ENCODE measurements around the gene AQP12A.
"Not testable (repeated sequence)": the region's sequence is repeated elsewhere in the genome, so short reads cannot be mapped to it uniquely, and the experiment has no call there.

The AQP12A gene

DNA sequence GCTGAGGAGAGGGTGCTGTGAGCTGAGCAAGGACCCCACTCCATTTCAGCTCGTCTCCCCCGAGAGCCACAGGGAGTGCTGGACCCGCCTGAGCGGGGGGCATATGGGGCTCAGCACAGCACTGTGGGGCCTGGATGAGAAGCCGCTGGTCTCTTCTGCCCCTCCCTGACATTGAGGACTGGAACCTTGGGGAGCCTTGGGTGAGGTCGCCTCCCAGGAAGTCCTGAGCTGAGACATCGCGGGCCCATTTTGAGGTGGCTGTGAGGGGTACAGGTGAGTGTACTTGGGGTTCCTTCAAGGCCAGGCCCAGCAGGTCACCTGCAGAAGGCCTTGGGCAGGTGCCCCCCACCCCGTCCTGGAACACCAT is 3.1 kb upstream of the AQP12A start:
- no peak for DNase-seq (ENCODE audit: low read depth)
- H3K4me3 ChIP-seq (ENCODE audit: low read length) = no peak overlapping the region
- TF ChIP-seq CTCF (conservative IDR thresholded peaks at IDR 0.05; ENCODE audit: low read length) = no peak

- TF ChIP-seq CTCF (conservative IDR thresholded peaks at IDR 0.05; ENCODE audit: low read length) = no peak
- DNase-seq (ENCODE audit: low read depth) = no peak
- no peak overlapping the region for H3K4me3 ChIP-seq (ENCODE audit: low read length)
Observed at GRCh38 chr2:240689975-240690374, 1.7 kb upstream of the AQP12A start.

DNA sequence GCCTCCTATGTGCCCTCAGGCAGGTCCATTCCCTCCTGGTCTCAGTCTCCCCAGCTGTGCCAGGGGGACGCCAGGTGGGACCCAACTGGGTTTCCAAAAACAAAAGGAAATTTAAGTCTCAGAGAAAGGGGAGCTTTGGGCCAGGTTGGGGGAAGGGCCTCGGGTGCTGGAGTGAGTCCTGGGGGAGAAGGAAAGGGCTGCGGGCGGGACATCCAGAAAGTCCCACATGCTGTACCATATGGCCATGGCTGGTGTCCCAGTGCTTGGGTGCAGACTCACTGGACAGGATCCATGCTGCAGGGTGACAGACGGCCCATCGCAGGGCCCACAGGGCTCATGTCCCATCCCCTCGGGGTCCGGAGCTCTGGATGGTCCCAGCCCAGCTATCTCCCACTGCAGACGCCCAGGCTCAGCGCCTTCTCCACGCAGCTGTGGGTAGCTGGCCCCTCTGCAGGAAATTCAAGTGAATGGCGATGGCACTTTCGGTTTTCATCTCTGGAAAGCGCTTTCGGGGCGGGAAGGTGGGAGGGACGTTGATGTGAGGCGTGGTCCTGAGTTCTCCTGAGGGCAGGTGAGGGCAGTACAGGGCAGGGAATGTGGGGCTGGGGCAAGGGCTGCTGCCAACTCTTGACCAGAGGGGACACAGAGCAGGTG is 1.1 kb upstream of the AQP12A start:
- DNase-seq (ENCODE audit: low read depth); H3K4me3 ChIP-seq (ENCODE audit: low read length): not testable (repeated sequence)

- not testable (repeated sequence) for H3K4me3 ChIP-seq (ENCODE audit: low read length); DNase-seq (ENCODE audit: low read depth)
Observed at GRCh38 chr2:240691075-240691427, 615 bp upstream of the AQP12A start.

DNA sequence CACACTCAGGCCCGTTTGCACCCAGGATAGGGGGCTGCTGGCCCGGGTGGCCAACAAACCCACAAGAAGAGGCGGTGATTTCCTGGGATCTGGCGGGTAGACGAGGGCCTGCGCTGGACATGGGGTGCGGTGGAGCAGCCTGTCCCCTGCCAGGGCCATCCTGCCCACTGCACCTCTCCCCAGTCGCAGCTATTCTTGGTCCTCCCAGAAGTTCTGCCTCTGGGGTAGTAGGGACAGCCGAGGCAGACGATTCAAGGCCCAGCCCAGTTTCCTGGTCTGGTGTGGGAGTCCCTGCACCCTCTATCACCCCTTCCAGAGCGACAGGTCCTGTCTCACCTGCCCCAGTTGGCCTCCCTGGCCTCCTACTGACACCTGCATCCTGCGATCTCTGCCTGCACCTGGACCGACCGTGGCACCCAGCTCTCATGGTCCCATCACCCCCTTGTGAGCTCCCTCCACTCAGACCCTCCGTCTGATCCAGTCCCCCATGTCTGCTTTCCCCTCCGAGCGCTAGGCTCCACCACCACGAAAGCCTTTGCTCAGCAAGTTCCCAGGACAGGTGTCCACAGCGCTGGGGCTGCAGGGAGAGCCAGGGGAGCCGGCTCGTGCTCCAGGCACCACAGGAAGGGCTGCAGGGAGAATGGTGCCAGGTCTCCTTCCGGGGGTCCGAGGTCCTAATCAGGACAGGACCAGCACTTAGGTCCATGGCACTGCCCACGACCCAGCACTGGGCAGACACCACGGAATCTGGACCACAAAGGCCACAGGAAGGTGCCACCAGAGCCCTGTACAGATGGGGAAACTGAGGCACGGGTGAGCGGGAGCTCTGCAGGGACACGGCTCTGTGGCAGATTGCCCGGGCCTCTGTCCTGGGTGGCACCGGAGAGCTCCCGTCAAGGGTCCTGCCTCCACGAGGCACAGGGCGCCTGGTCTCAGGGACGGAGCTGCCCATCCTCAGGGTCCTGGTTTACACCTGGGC is 1.2 kb downstream of the AQP12A start:
- not testable (repeated sequence) for H3K4me3 ChIP-seq (ENCODE audit: low read length); DNase-seq (ENCODE audit: low read depth)

DNA sequence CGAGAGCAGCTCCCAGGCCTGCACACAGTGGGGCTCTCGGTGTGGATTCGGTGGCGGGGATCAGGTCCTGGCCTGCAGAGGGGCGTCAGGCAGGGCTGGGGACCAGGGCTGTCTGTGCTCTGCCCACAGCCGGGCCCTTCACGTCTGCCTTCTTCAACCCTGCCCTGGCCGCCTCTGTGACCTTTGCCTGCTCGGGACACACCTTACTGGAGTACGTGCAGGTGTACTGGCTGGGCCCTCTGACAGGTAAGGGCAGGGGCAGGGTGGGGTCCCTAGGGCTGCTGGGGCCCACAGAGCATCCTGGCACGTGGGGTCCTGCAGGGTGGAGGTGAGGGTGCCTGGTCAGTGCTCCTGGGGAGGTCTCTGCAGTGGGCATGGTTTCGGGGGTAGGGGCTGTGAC is 2.6 kb downstream of the AQP12A start:
- H3K4me3 ChIP-seq (ENCODE audit: low read length) = not testable (repeated sequence)

GRCh38 chr2:240695593-240695992 is 3.9 kb downstream of the AQP12A start:
- DNase-seq (ENCODE audit: low read depth); H3K4me3 ChIP-seq (ENCODE audit: low read length): not testable (repeated sequence)

More for the DNA sequence above, 2.6 kb downstream of the AQP12A start:
- DNase-seq (ENCODE audit: low read depth) = not testable (repeated sequence)

GRCh38 chr2:240696469-240696868 is 4.8 kb downstream of the AQP12A start:
- not testable (repeated sequence) for DNase-seq (ENCODE audit: low read depth); H3K4me3 ChIP-seq (ENCODE audit: low read length)

- not testable (repeated sequence) for H3K4me3 ChIP-seq (ENCODE audit: low read length); DNase-seq (ENCODE audit: low read depth)
Observed at GRCh38 chr2:240698852-240699561, 7.3 kb downstream of the AQP12A start.

DNA sequence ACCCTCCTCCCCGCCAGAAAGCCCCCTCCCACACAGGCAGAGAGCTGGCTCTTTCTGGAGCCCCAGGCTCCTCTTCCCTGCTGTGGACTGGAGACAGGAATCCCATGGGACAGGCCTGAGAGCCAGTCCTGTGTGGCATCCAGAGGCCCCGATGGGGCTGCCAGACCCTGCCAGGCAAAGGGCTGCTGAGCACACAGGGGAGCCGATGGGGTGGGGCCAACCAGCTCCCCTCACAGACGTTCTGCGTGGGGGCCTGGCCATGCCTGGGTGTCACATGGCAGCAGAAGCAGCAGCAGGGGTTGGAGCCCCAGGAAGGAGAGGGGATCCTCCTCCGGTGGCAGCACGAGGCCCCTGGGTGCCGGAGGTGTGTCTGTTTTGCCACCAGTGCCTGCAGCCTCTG is 8.2 kb downstream of the AQP12A start:
- DNase-seq (ENCODE audit: low read depth); H3K4me3 ChIP-seq (ENCODE audit: low read length): not testable (repeated sequence)

- H3K4me3 ChIP-seq (ENCODE audit: low read length); DNase-seq (ENCODE audit: low read depth): not testable (repeated sequence)
Observed at GRCh38 chr2:240700616-240701015, 8.9 kb downstream of the AQP12A start.

Measured in AG10803 (cell line).